ENCODE data around the gene MSRB2. TPM values are rescaled to one million over a fixed set of nuclear protein-coding genes. Genes with fewer than 3 reads are reported as not detected.

Gene MSRB2
- total RNA-seq, 1 experiment from 2014 or later = 9.6 TPM

GRCh38 chr10:23110722-23111516, 15.5 kb downstream of the MSRB2 start (continued):
- TF ChIP-seq, protein P1, sequence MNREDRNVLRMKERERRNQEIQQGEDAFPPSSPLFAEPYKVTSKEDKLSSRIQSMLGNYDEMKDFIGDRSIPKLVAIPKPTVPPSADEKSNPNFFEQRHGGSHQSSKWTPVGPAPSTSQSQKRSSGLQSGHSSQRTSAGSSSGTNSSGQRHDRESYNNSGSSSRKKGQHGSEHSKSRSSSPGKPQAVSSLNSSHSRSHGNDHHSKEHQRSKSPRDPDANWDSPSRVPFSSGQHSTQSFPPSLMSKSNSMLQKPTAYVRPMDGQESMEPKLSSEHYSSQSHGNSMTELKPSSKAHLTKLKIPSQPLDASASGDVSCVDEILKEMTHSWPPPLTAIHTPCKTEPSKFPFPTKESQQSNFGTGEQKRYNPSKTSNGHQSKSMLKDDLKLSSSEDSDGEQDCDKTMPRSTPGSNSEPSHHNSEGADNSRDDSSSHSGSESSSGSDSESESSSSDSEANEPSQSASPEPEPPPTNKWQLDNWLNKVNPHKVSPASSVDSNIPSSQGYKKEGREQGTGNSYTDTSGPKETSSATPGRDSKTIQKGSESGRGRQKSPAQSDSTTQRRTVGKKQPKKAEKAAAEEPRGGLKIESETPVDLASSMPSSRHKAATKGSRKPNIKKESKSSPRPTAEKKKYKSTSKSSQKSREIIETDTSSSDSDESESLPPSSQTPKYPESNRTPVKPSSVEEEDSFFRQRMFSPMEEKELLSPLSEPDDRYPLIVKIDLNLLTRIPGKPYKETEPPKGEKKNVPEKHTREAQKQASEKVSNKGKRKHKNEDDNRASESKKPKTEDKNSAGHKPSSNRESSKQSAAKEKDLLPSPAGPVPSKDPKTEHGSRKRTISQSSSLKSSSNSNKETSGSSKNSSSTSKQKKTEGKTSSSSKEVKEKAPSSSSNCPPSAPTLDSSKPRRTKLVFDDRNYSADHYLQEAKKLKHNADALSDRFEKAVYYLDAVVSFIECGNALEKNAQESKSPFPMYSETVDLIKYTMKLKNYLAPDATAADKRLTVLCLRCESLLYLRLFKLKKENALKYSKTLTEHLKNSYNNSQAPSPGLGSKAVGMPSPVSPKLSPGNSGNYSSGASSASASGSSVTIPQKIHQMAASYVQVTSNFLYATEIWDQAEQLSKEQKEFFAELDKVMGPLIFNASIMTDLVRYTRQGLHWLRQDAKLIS (CRISPR knock-in tag; IDR thresholded peaks at IDR 0.05; ENCODE audit: borderline replicate concordance) = no peak

- Mint-ChIP-seq H3K9me3 (no peaks in the 10 kb centered on the region), H3K4me3 (no peak overlapping the region), H3K27ac (no peak overlapping the region), H3K4me1 (peaks cover 32% of the 10 kb centered on the region), H3K36me3 (no peaks in the 10 kb centered on the region), H3K27me3 (ENCODE audit: low read depth) (no peaks in the 10 kb centered on the region; the same call in 1 of the 2 replicates)
- no peak for DNase-seq (ENCODE audit: low spot score)
- CTCF ChIA-PET = interaction anchor here (1.3 kb wide), 1 partner anchor 47 kb away, joined by 3 read pairs; no protein-coding TSS in a partner anchor
- POLR2A ChIA-PET = no interaction called here
- ATAC-seq = no peak
- TF ChIP-seq HMGA2 (CRISPR knock-in tag; IDR thresholded peaks at IDR 0.05) = peak; percentile 100
- TF ChIP-seq, protein P2, sequence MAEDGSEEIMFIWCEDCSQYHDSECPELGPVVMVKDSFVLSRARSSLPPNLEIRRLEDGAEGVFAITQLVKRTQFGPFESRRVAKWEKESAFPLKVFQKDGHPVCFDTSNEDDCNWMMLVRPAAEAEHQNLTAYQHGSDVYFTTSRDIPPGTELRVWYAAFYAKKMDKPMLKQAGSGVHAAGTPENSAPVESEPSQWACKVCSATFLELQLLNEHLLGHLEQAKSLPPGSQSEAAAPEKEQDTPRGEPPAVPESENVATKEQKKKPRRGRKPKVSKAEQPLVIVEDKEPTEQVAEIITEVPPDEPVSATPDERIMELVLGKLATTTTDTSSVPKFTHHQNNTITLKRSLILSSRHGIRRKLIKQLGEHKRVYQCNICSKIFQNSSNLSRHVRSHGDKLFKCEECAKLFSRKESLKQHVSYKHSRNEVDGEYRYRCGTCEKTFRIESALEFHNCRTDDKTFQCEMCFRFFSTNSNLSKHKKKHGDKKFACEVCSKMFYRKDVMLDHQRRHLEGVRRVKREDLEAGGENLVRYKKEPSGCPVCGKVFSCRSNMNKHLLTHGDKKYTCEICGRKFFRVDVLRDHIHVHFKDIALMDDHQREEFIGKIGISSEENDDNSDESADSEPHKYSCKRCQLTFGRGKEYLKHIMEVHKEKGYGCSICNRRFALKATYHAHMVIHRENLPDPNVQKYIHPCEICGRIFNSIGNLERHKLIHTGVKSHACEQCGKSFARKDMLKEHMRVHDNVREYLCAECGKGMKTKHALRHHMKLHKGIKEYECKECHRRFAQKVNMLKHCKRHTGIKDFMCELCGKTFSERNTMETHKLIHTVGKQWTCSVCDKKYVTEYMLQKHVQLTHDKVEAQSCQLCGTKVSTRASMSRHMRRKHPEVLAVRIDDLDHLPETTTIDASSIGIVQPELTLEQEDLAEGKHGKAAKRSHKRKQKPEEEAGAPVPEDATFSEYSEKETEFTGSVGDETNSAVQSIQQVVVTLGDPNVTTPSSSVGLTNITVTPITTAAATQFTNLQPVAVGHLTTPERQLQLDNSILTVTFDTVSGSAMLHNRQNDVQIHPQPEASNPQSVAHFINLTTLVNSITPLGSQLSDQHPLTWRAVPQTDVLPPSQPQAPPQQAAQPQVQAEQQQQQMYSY (CRISPR knock-in tag; IDR thresholded peaks at IDR 0.05) = no peak
Measured at GRCh38 chr10:23111517-23112286, 16.3 kb downstream of the MSRB2 start.

GRCh38 chr10:23114228-23114850, 19.0 kb downstream of the MSRB2 start:
- Mint-ChIP-seq H3K27ac (no peak overlapping the region), H3K4me1 (peaks cover 27% of the 10 kb centered on the region), H3K36me3 (no peaks in the 10 kb centered on the region), H3K9me3 (no peaks in the 10 kb centered on the region), H3K4me3 (no peak overlapping the region), H3K27me3 (ENCODE audit: low read depth) (no peaks in the 10 kb centered on the region; the same call in 1 of the 2 replicates)
- ChIA-PET POLR2A (no interaction called here), CTCF (interaction anchor here (0.6 kb wide), 1 partner anchor 13 kb away, joined by 3 read pairs; no protein-coding TSS in a partner anchor)
- DNase-seq (ENCODE audit: low spot score) (no peak), ATAC-seq (no peak)
- TF ChIP-seq, protein P3, sequence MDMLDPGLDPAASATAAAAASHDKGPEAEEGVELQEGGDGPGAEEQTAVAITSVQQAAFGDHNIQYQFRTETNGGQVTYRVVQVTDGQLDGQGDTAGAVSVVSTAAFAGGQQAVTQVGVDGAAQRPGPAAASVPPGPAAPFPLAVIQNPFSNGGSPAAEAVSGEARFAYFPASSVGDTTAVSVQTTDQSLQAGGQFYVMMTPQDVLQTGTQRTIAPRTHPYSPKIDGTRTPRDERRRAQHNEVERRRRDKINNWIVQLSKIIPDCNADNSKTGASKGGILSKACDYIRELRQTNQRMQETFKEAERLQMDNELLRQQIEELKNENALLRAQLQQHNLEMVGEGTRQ (CRISPR knock-in tag; IDR thresholded peaks at IDR 0.05) = no peak
- no peak for TF ChIP-seq FOXP4 (CRISPR knock-in tag; IDR thresholded peaks at IDR 0.05)
- TF ChIP-seq, protein P4, sequence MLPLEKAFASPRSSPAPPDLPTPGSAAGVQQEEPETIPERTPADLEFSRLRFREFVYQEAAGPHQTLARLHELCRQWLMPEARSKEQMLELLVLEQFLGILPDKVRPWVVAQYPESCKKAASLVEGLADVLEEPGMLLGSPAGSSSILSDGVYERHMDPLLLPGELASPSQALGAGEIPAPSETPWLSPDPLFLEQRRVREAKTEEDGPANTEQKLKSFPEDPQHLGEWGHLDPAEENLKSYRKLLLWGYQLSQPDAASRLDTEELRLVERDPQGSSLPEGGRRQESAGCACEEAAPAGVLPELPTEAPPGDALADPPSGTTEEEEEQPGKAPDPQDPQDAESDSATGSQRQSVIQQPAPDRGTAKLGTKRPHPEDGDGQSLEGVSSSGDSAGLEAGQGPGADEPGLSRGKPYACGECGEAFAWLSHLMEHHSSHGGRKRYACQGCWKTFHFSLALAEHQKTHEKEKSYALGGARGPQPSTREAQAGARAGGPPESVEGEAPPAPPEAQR (CRISPR knock-in tag; IDR thresholded peaks at IDR 0.05) = no peak
- TF ChIP-seq NFE2L1 (CRISPR knock-in tag; IDR thresholded peaks at IDR 0.05) = no peak
- TF ChIP-seq, protein P5, sequence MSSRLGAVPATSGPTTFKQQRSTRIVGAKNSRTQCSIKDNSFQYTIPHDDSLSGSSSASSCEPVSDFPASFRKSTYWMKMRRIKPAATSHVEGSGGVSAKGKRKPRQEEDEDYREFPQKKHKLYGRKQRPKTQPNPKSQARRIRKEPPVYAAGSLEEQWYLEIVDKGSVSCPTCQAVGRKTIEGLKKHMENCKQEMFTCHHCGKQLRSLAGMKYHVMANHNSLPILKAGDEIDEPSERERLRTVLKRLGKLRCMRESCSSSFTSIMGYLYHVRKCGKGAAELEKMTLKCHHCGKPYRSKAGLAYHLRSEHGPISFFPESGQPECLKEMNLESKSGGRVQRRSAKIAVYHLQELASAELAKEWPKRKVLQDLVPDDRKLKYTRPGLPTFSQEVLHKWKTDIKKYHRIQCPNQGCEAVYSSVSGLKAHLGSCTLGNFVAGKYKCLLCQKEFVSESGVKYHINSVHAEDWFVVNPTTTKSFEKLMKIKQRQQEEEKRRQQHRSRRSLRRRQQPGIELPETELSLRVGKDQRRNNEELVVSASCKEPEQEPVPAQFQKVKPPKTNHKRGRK (CRISPR knock-in tag; IDR thresholded peaks at IDR 0.05; ENCODE audit: borderline replicate concordance) = no peak
- no peak for TF ChIP-seq NR1H2 (CRISPR knock-in tag; IDR thresholded peaks at IDR 0.05)
- TF ChIP-seq NFATC4 (CRISPR knock-in tag; IDR thresholded peaks at IDR 0.05) = no peak
- TF ChIP-seq SMAD3 (CRISPR knock-in tag; IDR thresholded peaks at IDR 0.05; ENCODE audit: borderline replicate concordance) = no peak
- TF ChIP-seq, protein P6, sequence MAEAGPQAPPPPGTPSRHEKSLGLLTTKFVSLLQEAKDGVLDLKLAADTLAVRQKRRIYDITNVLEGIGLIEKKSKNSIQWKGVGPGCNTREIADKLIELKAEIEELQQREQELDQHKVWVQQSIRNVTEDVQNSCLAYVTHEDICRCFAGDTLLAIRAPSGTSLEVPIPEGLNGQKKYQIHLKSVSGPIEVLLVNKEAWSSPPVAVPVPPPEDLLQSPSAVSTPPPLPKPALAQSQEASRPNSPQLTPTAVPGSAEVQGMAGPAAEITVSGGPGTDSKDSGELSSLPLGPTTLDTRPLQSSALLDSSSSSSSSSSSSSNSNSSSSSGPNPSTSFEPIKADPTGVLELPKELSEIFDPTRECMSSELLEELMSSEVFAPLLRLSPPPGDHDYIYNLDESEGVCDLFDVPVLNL (CRISPR knock-in tag; IDR thresholded peaks at IDR 0.05; ENCODE audit: borderline replicate concordance, low read depth) = no peak

Data from WTC11 (cell line).